K562 (cell line): ENCODE results near the gene MCM7. TPM values are rescaled to one million over a fixed set of nuclear protein-coding genes. Genes with fewer than 3 reads are reported as not detected.
A peak's percentile ranks its signal among the peaks of the same experiment; 100 is the strongest.

Source experiments
- ATAC-seq: fragments of 200-7000 bp; cut with Tn5 transposase; 3 replicates; pipeline ENCODE4 v1.9.1; 2020; ENCODE audit warnings: moderate library complexity
- BruUV-seq: library from RNA; stranded (reverse); fragments of 400-500 nt; replicated peaks from 2 replicates; lab custom pipeline; 2021; lab: Mats Ljungman, UMichigan
- CTCF ChIA-PET: fragments of 300-600 bp; formaldehyde crosslinking; extraction: SDS; loops from one replicate; lab custom pipeline; 2021; ENCODE audit warnings: low intra/inter-chr PET ratio; lab: Yijun Ruan, JAX
- POLR2A ChIA-PET: fragments of 300-600, 350-650 bp; sonication (Branson Sonifier 250); formaldehyde crosslinking; extraction: SDS; loops from one replicate; lab custom pipeline; 2021; ENCODE audit warnings: antibody characterized with exemption, inconsistent platforms; lab: Yijun Ruan, JAX
- DNase-seq, 4 experiments: peaks; one replicate each; pipeline versions ENCODE4 v3.0.0 to v3.0.0-alpha.2; 2011 to 2018; ENCODE audit warnings: low spot score in 3 of 4, mixed read lengths in 3 of 4; ENCODE audit errors: extremely low read depth in 1 of 4
- FAIRE-seq: peaks from 2 replicates; lab custom pipeline; 2011; peaks lifted over from hg19 to GRCh38; lab: Jason Lieb, UNC
- H2AFZ ChIP-seq: 2 replicates; pipeline ENCODE4 v1.6.0; 2011; ENCODE audit warnings: low read depth, low read length, control low read depth, inconsistent platforms
- H3K27ac ChIP-seq: fragments of 200-600 bp; 3 replicates; pipeline ENCODE4 v1.8.0; 2011; ENCODE audit warnings: low read depth, mild to moderate bottlenecking, control low read depth, inconsistent platforms, low read length, moderate library complexity, mixed read lengths; ENCODE audit errors: extremely low read depth
- H3K27me3 ChIP-seq, 2 experiments: fragments of 300-600 bp in 1 of 2; 2 replicates in 1 of 2; 3 replicates in 1 of 2; pipeline versions ENCODE4 v1.6.0 to v1.8.0; 2011; ENCODE audit warnings: inconsistent platforms in 2 of 2, low read length in 2 of 2, mild to moderate bottlenecking in 1 of 2, mixed read lengths in 1 of 2, moderate library complexity in 1 of 2; ENCODE audit not compliant: control insufficient read depth in 2 of 2, insufficient read depth in 2 of 2
- H3K36me3 ChIP-seq: fragments of 300-600 bp; 3 replicates; pipeline ENCODE4 v1.8.0; 2011; ENCODE audit warnings: mild to moderate bottlenecking, low read length, inconsistent platforms; ENCODE audit not compliant: control insufficient read depth, insufficient read depth
- H3K4me1 ChIP-seq, 2 experiments: fragments of 200-600 bp in 1 of 2; replicated peaks in 1 of 2; 2 replicates in 1 of 2; 3 replicates in 1 of 2; pipeline versions ENCODE4 v1.5.1 to v1.8.0; 2011; ENCODE audit warnings: inconsistent platforms in 2 of 2, low read length in 2 of 2, mild to moderate bottlenecking in 1 of 2, mixed read lengths in 1 of 2, moderate library complexity in 1 of 2; ENCODE audit not compliant: control insufficient read depth in 2 of 2, insufficient read depth in 2 of 2
- H3K4me2 ChIP-seq: 2 replicates; pipeline ENCODE4 v1.6.1; 2011; ENCODE audit warnings: low read length, control low read depth, inconsistent platforms, mixed read lengths; ENCODE audit not compliant: insufficient read depth
- H3K4me3 ChIP-seq: fragments of 200-600 bp; sonication (generic), shearing (Covaris generic); 2 replicates; pipeline ENCODE4 v1.5.1; 2016; ENCODE audit warnings: control low read depth, inconsistent platforms
- H3K79me2 ChIP-seq: fragments of 200-600 bp; 3 replicates; pipeline ENCODE4 v1.8.0; 2011; ENCODE audit warnings: low read length, inconsistent platforms; ENCODE audit not compliant: control insufficient read depth, insufficient read depth
- H3K9ac ChIP-seq, 2 experiments: 2 replicates each; pipeline versions ENCODE4 v1.6.0 to v1.6.1; 2011; ENCODE audit warnings: low read depth in 2 of 2, low read length in 2 of 2, control low read depth in 1 of 2, inconsistent platforms in 1 of 2, mild to moderate bottlenecking in 1 of 2, mixed read lengths in 1 of 2; ENCODE audit not compliant: insufficient read depth in 1 of 2
- H3K9me1 ChIP-seq: one replicate; pipeline ENCODE4 v1.6.0; 2011; ENCODE audit warnings: inconsistent platforms, mild to moderate bottlenecking, low read length, moderate library complexity; ENCODE audit not compliant: control insufficient read depth, insufficient read depth
- H3K9me3 ChIP-seq: replicated peaks from 2 replicates; pipeline ENCODE4 v1.5.1; 2011; ENCODE audit warnings: low read depth, low read length, inconsistent platforms; ENCODE audit not compliant: control insufficient read depth, insufficient read depth
- H4K20me1 ChIP-seq: replicated peaks from 2 replicates; pipeline ENCODE4 v1.6.1; 2011; ENCODE audit warnings: low read length, inconsistent platforms, mixed read lengths; ENCODE audit not compliant: control insufficient read depth, insufficient read depth
- ATF3 ChIP-seq, 2 experiments: fragments of 450-650 bp in 1 of 2; sonication (generic) in 1 of 2; formaldehyde crosslinking in 1 of 2; IDR thresholded peaks in 1 of 2; conservative IDR thresholded peaks in 1 of 2; 2 replicates each; pipeline versions ENCODE4 v1.6.1 to v1.8.1; 2016 to 2023; ENCODE audit warnings: mild to moderate bottlenecking in 2 of 2, moderate library complexity in 2 of 2, inconsistent platforms in 1 of 2, missing genetic modification reagents in 1 of 2
- BCLAF1 ChIP-seq, 2 experiments: fragments of 450-650 bp in 1 of 2; IDR thresholded peaks; 2 replicates each; pipeline ENCODE4 v1.6.1; 2011 to 2017; ENCODE audit warnings: low read depth in 2 of 2, antibody characterized with exemption in 1 of 2, borderline replicate concordance in 1 of 2, low read length in 1 of 2, mild to moderate bottlenecking in 1 of 2, mixed read lengths in 1 of 2; ENCODE audit not compliant: control insufficient read depth in 1 of 2
- JUNB ChIP-seq: fragments of 450-650 bp; formaldehyde crosslinking; conservative IDR thresholded peaks from 2 replicates; pipeline ENCODE4 v1.4.0; 2020; ENCODE audit warnings: mild to moderate bottlenecking
- PML ChIP-seq: IDR thresholded peaks from 2 replicates; pipeline ENCODE4 v1.6.1; 2012; ENCODE audit warnings: low read length, inconsistent platforms
- POLR2A ChIP-seq: fragments of 450-650 bp; conservative IDR thresholded peaks from 2 replicates; pipeline ENCODE4 v1.6.1; 2016
- POLR2AphosphoS2 ChIP-seq: IDR thresholded peaks from 2 replicates; pipeline ENCODE4 v1.6.1; 2012; ENCODE audit warnings: low read length, improper control_type of control experiment
- POLR2AphosphoS5 ChIP-seq: IDR thresholded peaks from 2 replicates; pipeline ENCODE4 v1.6.1; 2011; ENCODE audit warnings: mild to moderate bottlenecking, low read depth, low read length, moderate library complexity; ENCODE audit not compliant: control insufficient read depth, insufficient read depth
- RBFOX2 ChIP-seq: fragments of 200-400 bp; formaldehyde crosslinking; IDR thresholded peaks from 2 replicates; pipeline ENCODE4 v1.6.1; 2017; ENCODE audit warnings: low read depth, mild to moderate bottlenecking, low read length, moderate library complexity
- SUPT5H ChIP-seq: fragments of 450-650 bp; IDR thresholded peaks from 2 replicates; pipeline ENCODE4 v1.6.1; 2016
- ZFP30 ChIP-seq: fragments of 250-450 bp; sonication (Bioruptor Pico); IDR thresholded peaks from 2 replicates; pipeline ENCODE4 v1.8.0; 2022; ENCODE audit warnings: moderate library complexity, mild to moderate bottlenecking, inconsistent platforms, borderline replicate concordance
- WGBS: fragments of 100-300 bp; shearing (Covaris generic); methylation state at CpG from one replicate; pipeline ENCODE4 v1.1.6; 2016; ENCODE audit warnings: low coverage, mixed read lengths; ENCODE audit not compliant: insufficient coverage; ENCODE audit errors: missing lambda C conversion rate; 5-methylcytosine and 5-hydroxymethylcytosine counted together
- in situ Hi-C: fragments of 300-500 bp; cut with MboI; formaldehyde crosslinking; loops from 4 replicates; pipeline ENCODE4 v1.15.0; 2018; ENCODE audit warnings: inconsistent platforms, mixed read lengths
- intact Hi-C: fragments of 100-400 bp; cut with micrococcal nuclease; formaldehyde crosslinking; loops from 2 replicates; pipeline ENCODE4 v1.14.2; 2022
- polyA plus RNA-seq, 8 experiments: library from polyadenylated mRNA; depleted of rRNA in 4 of 8; stranded (reverse) in 5 of 8; unstranded in 3 of 8; fragments of >200 nt; fragmentation: Nextera tagmentation in 2 of 8; fragmentation: Illumina TruSeq in 1 of 8; extraction: Ambion mirVana in 2 of 8; extraction: Trizol in 1 of 8; gene quantifications; 2 replicates each; pipeline versions ENCODE4 v1.2.1 to v1.2.3, GENCODE V29; 2011 to 2014; ENCODE audit warnings: inconsistent platforms in 1 of 8, missing spikeins in 1 of 8
- total RNA-seq, 7 experiments: library from RNA; depleted of rRNA in 6 of 7; stranded (reverse); fragments of >200 nt in 6 of 7; fragmentation: Illumina TruSeq in 2 of 7; extraction: Trizol in 2 of 7; gene quantifications; 2 replicates each; pipeline versions ENCODE4 v1.2.1 to v1.2.3, GENCODE V29; 2011 to 2021; ENCODE audit warnings: low replicate concordance in 1 of 7
- TF ChIP-seq, protein P1 (sequence below): conservative IDR thresholded peaks from 2 replicates; pipeline ENCODE4 v1.6.1; 2011; ENCODE audit warnings: low read depth, mild to moderate bottlenecking, low read length; ENCODE audit not compliant: control insufficient read depth

Gene MCM7
- total and polyA plus RNA-seq, 9 of the 15 experiments (the other 6 are each of a cell fraction or from before 2014, with no cell fraction given): 329 to 856 (median 437) TPM

DNA sequence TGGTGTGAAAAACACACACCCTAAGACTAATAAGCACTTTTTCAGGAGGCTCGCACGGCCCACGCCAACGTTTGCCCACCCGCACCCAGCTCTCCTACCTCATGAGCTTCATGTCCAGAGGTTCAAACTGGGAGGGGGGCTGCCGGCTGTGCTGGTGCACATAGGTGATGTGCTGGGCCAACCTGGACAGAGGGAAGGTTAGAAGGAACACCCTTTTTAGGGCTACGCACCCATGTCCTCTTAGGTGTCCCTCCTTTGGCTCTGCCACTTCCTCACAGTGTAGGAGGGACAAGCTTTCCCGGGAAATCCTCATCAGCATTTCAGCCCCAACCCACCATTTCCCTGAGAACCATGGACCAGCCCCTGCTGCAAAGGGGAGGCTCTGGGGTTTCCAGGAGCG, 5.9 kb downstream of the MCM7 start:
- Histone ChIP-seq H3K36me3 (peaks cover 100% of the 10 kb centered on the region), H3K79me2 (peaks cover 44% of the 10 kb centered on the region), H2AFZ (no peak overlapping the region), H3K9me3 (no peaks in the 10 kb centered on the region), H4K20me1 (peaks cover 58% of the 10 kb centered on the region), H3K4me3 (no peak overlapping the region), H3K4me1 (peaks cover 6 to 17% of the 10 kb centered on the region in 2 experiments; a peak in 4 of 5 replicates), H3K27me3 (no peaks in the 10 kb centered on the region), H3K9me1 (peaks cover 3% of the 10 kb centered on the region), H3K27ac (no peak overlapping the region), H3K4me2 (no peak overlapping the region), H3K9ac (no peak overlapping the region)
- no peak for FAIRE-seq
- in situ Hi-C loops (no loop called here), intact Hi-C loops (no loop called here)
- ChIA-PET POLR2A (interaction anchor here (0.9 to 1.4 kb wide), 6 partner anchors 10 to 105 kb away, joined by 3 to 8 read pairs (median 4); no protein-coding TSS in a partner anchor), CTCF (no interaction called here)
- TF ChIP-seq, protein P1, sequence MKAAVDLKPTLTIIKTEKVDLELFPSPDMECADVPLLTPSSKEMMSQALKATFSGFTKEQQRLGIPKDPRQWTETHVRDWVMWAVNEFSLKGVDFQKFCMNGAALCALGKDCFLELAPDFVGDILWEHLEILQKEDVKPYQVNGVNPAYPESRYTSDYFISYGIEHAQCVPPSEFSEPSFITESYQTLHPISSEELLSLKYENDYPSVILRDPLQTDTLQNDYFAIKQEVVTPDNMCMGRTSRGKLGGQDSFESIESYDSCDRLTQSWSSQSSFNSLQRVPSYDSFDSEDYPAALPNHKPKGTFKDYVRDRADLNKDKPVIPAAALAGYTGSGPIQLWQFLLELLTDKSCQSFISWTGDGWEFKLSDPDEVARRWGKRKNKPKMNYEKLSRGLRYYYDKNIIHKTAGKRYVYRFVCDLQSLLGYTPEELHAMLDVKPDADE: 0 out of 2 replicates have a peak, but pooled peaks have one; percentile 9
- TF ChIP-seq POLR2A (peak; percentile 37), BCLAF1 (IDR thresholded peaks at IDR 0.05; ENCODE audit: borderline replicate concordance in 1 of 2, control insufficient read depth in 1 of 2, low read depth in 2 of 2, low read length in 1 of 2) (0 out of 4 replicates have a peak, but pooled peaks of 1 of the 2 experiments have one; percentile 45), JUNB (CRISPR knock-in tag) (no peak), PML (peak; percentile 45; the same call in 1 of the 2 replicates), RBFOX2 (peak; percentile 65), POLR2AphosphoS5 (peak; percentile 63; the same call in 1 of the 2 replicates), ZFP30 (CRISPR knock-in tag) (no peak), SUPT5H (peak; percentile 47; the same call in 1 of the 2 replicates), ATF3 (IDR thresholded peaks at IDR 0.05) (no peak), ATF3 (CRISPR knock-in tag; conservative IDR thresholded peaks at IDR 0.05) (no peak), POLR2AphosphoS2 (peak; percentile 82)
- WGBS: 92% methylated on average over 9 of the region's 9 CpGs
- DNase-seq: no peak
- no TSS peak for BruUV-seq
- no peak for ATAC-seq
